ENCODE measurements around the gene LYPD8. TPM values are rescaled to one million over a fixed set of nuclear protein-coding genes. Genes with fewer than 3 reads are reported as not detected.

LYPD8 gene
- total RNA-seq, 1 experiment from 2014 or later, result not detected

GRCh38 chr1:248699099-248699498, 56.5 kb downstream of the LYPD8 start:
- ChIA-PET CTCF (interaction anchor here (0.6 to 10.1 kb wide), 11 partner anchors 10 to 295 kb away, joined by 3 to 155 read pairs (median 3); partner anchors contain the start of gene ZNF692), POLR2A (interaction anchor here (0.6 to 1.1 kb wide), 3 partner anchors 107 to 1315 kb away, joined by 3 read pairs; no protein-coding TSS in a partner anchor)
- DNase-seq (ENCODE audit: unreplicated experiment), result no peak
- H3K27ac Mint-ChIP-seq (ENCODE audit: low read depth, unreplicated experiment), result no peak overlapping the region
- no peak for TF ChIP-seq CTCF (IDR thresholded peaks at IDR 0.05; ENCODE audit: unreplicated experiment)
- H3K4me1 Mint-ChIP-seq (ENCODE audit: insufficient read depth, unreplicated experiment), result peaks cover 18% of the 10 kb centered on the region
- no peaks in the 10 kb centered on the region for H3K36me3 Mint-ChIP-seq (ENCODE audit: insufficient read depth, unreplicated experiment)
- H3K4me3 Mint-ChIP-seq (ENCODE audit: unreplicated experiment), result no peak overlapping the region
- H3K9me3 Mint-ChIP-seq (ENCODE audit: unreplicated experiment), result peaks cover 6% of the 10 kb centered on the region
- no TSS peak for BruUV-seq (replicated peaks)
- intact Hi-C loops (cut with micrococcal nuclease), result no loop called here
- no peaks in the 10 kb centered on the region for H3K27me3 Mint-ChIP-seq (ENCODE audit: insufficient read depth, unreplicated experiment)

GRCh38 chr1:248697907-248698306, 57.7 kb downstream of the LYPD8 start:
- H3K4me3 Mint-ChIP-seq (ENCODE audit: unreplicated experiment), result no peak overlapping the region
- CTCF ChIA-PET, result interaction anchor here (0.6 to 4.6 kb wide), 12 partner anchors 7 to 1310 kb away, joined by 3 to 25 read pairs (median 4); no protein-coding TSS in a partner anchor
- no peaks in the 10 kb centered on the region for H3K27me3 Mint-ChIP-seq (ENCODE audit: insufficient read depth, unreplicated experiment)
- no peak for DNase-seq (ENCODE audit: unreplicated experiment)
- TF ChIP-seq CTCF (IDR thresholded peaks at IDR 0.05; ENCODE audit: unreplicated experiment), result no peak
- no TSS peak for BruUV-seq (replicated peaks)
- peaks cover 6% of the 10 kb centered on the region for H3K9me3 Mint-ChIP-seq (ENCODE audit: unreplicated experiment)
- no peaks in the 10 kb centered on the region for H3K36me3 Mint-ChIP-seq (ENCODE audit: insufficient read depth, unreplicated experiment)
- H3K27ac Mint-ChIP-seq (ENCODE audit: low read depth, unreplicated experiment), result no peak overlapping the region
- POLR2A ChIA-PET, result interaction anchor here (0.6 to 1.5 kb wide), 4 partner anchors 29 to 140 kb away, joined by 3 to 5 read pairs (median 3); partner anchors contain the start of genes SH3BP5L and ZNF672
- peaks cover 26% of the 10 kb centered on the region for H3K4me1 Mint-ChIP-seq (ENCODE audit: insufficient read depth, unreplicated experiment)
- intact Hi-C loops (cut with micrococcal nuclease), result no loop called here

GRCh38 chr1:248696774-248697173, 58.8 kb downstream of the LYPD8 start:
- Mint-ChIP-seq H3K9me3 (ENCODE audit: unreplicated experiment) (peaks cover 6% of the 10 kb centered on the region), H3K27me3 (ENCODE audit: insufficient read depth, unreplicated experiment) (no peaks in the 10 kb centered on the region), H3K36me3 (ENCODE audit: insufficient read depth, unreplicated experiment) (peaks cover 6% of the 10 kb centered on the region), H3K4me1 (ENCODE audit: insufficient read depth, unreplicated experiment) (peaks cover 29% of the 10 kb centered on the region), H3K4me3 (ENCODE audit: unreplicated experiment) (no peak overlapping the region), H3K27ac (ENCODE audit: low read depth, unreplicated experiment) (peak overlapping the region; percentile 68)
- POLR2A ChIA-PET, result interaction anchor here (0.7 to 1.5 kb wide), 3 partner anchors 79 to 503 kb away, joined by 3 to 5 read pairs (median 4); partner anchors contain the start of gene ZNF672
- BruUV-seq (replicated peaks), result no TSS peak
- no peak for TF ChIP-seq CTCF (IDR thresholded peaks at IDR 0.05; ENCODE audit: unreplicated experiment)
- CTCF ChIA-PET, result interaction anchor here (0.6 to 4.6 kb wide), 17 partner anchors 8 to 1454 kb away, joined by 3 to 25 read pairs (median 4); partner anchors contain the start of gene ZNF692
- no peak for DNase-seq (ENCODE audit: unreplicated experiment)
- intact Hi-C loops (cut with micrococcal nuclease), result no loop called here

GRCh38 chr1:248696261-248696660, 59.3 kb downstream of the LYPD8 start:
- H3K9me3 Mint-ChIP-seq (ENCODE audit: unreplicated experiment), result peaks cover 6% of the 10 kb centered on the region

More at GRCh38 chr1:248696261-248696660, 59.3 kb downstream of the LYPD8 start:
- POLR2A ChIA-PET, result interaction anchor here (0.7 to 1.5 kb wide), 3 partner anchors 142 to 502 kb away, joined by 3 to 5 read pairs (median 4); partner anchors contain the start of gene ZNF672
- no peak overlapping the region for H3K4me3 Mint-ChIP-seq (ENCODE audit: unreplicated experiment)
- TF ChIP-seq CTCF (IDR thresholded peaks at IDR 0.05; ENCODE audit: unreplicated experiment), result peak; percentile 39
- H3K27ac Mint-ChIP-seq (ENCODE audit: low read depth, unreplicated experiment), result peak overlapping the region; percentile 68
- H3K27me3 Mint-ChIP-seq (ENCODE audit: insufficient read depth, unreplicated experiment), result no peaks in the 10 kb centered on the region
- peaks cover 29% of the 10 kb centered on the region for H3K4me1 Mint-ChIP-seq (ENCODE audit: insufficient read depth, unreplicated experiment)
- BruUV-seq (replicated peaks), result no TSS peak
- intact Hi-C loops (cut with micrococcal nuclease), result no loop called here
- peaks cover 6% of the 10 kb centered on the region for H3K36me3 Mint-ChIP-seq (ENCODE audit: insufficient read depth, unreplicated experiment)
- peak; percentile 33 for DNase-seq (ENCODE audit: unreplicated experiment)
- CTCF ChIA-PET, result interaction anchor here (0.6 to 4.6 kb wide), 12 partner anchors 8 to 1453 kb away, joined by 3 to 25 read pairs (median 4); no protein-coding TSS in a partner anchor

Data from MCF 10A (cell line).